Choroid plexus epithelial cell (primary cell): Measurements from ENCODE around the gene SDHA.

ENCODE experiments used
- DNase-seq: peaks from one replicate; pipeline ENCODE4 v3.0.0-alpha.2; 2010; ENCODE audit warnings: low read depth
- H3K4me3 ChIP-seq: 2 replicates; pipeline ENCODE4 v1.5.1; 2011; ENCODE audit warnings: low read depth, mild to moderate bottlenecking, control low read depth, low read length, moderate library complexity
- TF ChIP-seq, protein P1 (sequence below): conservative IDR thresholded peaks from 2 replicates; pipeline ENCODE4 v1.5.1; 2011; ENCODE audit warnings: low read depth, mild to moderate bottlenecking, control low read depth, inconsistent platforms, low read length, moderate library complexity

The SDHA gene

DNA sequence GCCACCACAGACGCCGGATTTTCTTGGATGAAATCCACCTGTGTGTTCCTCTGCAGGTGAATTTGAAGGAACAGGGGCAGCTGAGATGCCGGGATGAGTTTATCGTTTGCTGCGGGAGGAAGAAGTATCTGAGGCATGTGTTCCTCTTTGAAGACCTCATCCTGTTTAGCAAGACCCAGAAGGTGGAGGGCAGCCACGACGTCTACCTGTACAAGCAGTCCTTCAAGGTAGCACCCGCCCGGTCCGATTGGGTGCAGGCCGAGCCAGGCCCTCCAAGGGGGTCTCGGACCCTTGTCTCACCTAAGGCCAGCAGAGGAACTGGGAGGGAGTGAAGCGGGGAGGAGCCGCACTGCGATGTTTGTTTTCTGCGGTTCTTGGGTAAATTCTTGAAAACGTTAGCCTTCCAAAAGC, 45.3 kb upstream of the SDHA start:
- no peak for DNase-seq
- H3K4me3 ChIP-seq, result no peak overlapping the region
- TF ChIP-seq, protein P1, sequence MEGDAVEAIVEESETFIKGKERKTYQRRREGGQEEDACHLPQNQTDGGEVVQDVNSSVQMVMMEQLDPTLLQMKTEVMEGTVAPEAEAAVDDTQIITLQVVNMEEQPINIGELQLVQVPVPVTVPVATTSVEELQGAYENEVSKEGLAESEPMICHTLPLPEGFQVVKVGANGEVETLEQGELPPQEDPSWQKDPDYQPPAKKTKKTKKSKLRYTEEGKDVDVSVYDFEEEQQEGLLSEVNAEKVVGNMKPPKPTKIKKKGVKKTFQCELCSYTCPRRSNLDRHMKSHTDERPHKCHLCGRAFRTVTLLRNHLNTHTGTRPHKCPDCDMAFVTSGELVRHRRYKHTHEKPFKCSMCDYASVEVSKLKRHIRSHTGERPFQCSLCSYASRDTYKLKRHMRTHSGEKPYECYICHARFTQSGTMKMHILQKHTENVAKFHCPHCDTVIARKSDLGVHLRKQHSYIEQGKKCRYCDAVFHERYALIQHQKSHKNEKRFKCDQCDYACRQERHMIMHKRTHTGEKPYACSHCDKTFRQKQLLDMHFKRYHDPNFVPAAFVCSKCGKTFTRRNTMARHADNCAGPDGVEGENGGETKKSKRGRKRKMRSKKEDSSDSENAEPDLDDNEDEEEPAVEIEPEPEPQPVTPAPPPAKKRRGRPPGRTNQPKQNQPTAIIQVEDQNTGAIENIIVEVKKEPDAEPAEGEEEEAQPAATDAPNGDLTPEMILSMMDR, result no peak

DNA sequence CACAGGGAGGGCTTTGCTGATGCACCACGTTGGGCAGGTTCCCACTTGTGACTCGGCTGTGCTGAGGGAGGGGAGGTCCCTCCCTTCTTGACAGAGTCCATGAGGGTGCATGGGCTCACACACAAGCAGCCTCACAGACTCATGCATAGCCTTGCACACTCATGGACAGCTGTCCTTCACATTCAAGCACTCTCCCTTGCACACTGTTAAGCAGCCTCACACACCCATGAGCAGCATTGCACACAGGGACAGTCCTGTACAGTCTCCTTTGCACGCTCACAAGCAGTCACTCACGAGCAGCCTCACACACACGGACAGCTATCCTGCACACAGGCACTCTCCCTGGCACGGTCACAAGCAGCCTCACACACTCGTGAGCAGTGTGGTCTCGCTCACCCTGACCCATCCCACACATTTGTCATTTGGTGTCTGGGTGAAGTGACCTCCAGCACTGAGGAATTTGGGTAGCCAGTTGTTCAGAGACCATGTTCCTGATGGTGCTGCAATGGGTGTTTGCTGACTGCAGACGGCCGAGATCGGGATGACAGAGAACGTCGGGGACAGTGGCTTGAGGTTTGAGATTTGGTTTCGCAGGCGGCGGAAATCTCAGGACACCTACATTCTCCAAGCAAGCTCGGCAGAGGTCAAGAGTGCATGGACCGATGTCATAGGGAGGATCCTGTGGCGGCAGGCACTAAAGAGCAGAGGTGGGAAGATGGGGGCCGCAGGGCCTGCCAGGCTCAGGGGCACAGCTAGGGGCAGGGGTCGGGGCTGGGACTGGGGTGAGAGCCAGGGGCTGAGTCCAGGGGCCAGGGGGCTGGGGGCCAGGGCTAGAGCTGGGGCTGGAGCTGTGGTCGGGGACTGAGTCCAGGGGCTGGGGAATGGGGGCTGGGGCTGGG, 44.5 kb upstream of the SDHA start:
- no peak overlapping the region for H3K4me3 ChIP-seq
- DNase-seq, result no peak
- TF ChIP-seq, protein P1, result no peak

DNA sequence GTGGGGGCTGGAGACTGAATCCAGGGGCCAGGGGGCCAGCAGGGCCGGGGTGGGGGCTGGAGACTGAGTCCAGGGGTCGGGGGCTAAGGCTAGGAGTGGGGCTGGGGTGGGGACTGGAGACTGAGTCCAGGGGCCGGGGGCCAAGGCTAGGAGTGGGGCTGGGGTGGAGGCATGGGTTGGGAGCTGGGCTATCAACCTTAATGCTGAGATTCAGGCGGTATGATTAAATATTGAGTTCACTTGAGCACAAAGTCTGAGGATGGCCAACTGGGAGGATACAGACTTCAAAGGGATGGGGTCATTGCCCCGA, 43.9 kb upstream of the SDHA start:
- H3K4me3 ChIP-seq, result no peak overlapping the region
- no peak for DNase-seq
- TF ChIP-seq, protein P1, result no peak

DNA sequence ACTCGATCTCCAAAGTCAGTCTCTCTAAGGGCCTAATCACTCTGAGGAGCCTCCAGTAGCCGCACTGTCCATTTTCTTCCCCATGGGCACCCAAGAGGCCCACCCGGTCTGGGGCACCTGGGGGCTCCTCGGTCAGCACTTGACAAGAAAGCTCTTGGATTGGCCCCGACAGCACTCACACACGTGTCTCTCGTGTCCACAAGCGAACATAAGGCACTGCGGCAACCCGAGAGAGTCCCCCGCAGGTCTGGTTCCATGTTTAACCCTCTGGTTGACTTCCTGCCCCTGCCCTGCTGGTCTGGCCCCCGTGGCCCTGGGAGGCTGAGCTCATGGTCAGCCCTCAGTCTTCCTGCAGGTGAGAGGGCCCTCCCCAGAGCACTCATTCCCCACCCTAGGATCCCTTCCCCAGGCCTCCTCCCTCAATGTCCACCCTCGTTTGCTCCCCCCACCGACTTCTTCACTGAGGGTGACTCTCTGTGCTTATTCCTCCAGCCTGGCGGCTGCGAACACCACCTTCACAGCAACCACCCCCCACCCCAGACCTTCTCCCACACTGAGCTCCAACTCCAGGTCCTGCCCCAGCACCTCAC, 43.1 kb upstream of the SDHA start:
- TF ChIP-seq, protein P1, result no peak
- H3K4me3 ChIP-seq, result no peak overlapping the region
- no peak for DNase-seq

DNA sequence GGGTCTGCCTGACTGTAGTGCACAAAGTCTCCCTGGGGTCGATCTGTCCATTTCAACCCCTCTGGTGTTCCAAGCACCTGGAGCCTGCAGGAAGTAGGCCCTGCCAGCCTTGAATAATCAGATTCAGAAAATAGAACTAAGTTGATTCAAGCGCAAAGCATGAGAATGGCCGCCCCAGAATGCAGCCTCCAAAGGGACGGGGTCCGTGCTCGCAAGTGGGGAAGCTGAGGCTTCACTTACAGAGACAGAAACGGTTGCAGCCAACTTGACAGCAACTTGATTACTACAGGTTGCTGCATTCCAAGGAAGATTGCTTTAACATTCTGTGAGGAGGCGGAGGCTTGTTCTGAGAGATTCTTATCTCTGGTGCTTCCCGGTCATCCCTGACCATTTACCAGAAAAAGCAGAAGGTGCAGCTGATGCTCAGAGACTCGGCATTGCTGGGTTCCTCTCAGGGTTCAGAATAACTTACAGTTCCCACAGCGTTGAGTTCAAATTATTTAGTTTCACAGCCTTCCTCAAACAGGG, 41.8 kb upstream of the SDHA start:
- DNase-seq, result no peak
- H3K4me3 ChIP-seq, result no peak overlapping the region
- TF ChIP-seq, protein P1, result no peak

DNA sequence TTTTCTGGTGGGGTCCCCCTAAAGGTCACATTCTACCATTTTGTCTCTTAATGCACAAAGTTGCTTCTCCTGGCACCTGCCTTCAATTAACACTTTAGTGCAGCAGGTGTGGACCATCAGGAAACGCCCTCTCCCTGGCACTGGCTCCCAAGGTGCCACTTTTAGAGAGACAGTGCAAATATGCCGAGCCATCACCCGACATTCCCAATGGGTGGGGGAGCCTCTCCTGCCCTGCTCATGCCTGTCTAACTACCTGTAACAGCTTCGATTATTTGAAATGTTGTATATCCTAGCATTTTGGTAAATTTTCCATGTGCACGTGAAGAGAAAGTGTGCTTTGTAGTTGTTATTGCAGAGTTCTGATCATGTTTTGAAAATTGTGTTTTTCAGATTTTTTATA, 40.0 kb upstream of the SDHA start:
- H3K4me3 ChIP-seq, result no peak overlapping the region
- TF ChIP-seq, protein P1, result no peak
- no peak for DNase-seq
